GM18499 (cell line): ENCODE measurements around the gene LRRC7.
"Not testable (repeated sequence)": the region's sequence is repeated elsewhere in the genome, so short reads cannot be mapped to it uniquely, and the experiment has no call there.

ENCODE experiments used
- ATAC-seq: cut with Tn5 transposase; IDR thresholded peaks from one replicate; pipeline ENCODE4 v1.9.1; 2021; ENCODE audit warnings: moderate number of reproducible peaks; ENCODE audit not compliant: insufficient read depth, unreplicated experiment

Gene LRRC7

GRCh38 chr1:69688193-69688592 is 120.5 kb downstream of the LRRC7 start:
- no peak for ATAC-seq

GRCh38 chr1:69691179-69691578 is 123.5 kb downstream of the LRRC7 start:
- ATAC-seq, result no peak

GRCh38 chr1:69693921-69694675 is 126.4 kb downstream of the LRRC7 start:
- no peak for ATAC-seq

- no peak for ATAC-seq
These were observed 129.6 kb downstream of the LRRC7 start for GRCh38 chr1:69697340-69697739.

GRCh38 chr1:69700770-69701169 is 133.0 kb downstream of the LRRC7 start:
- ATAC-seq, result no peak

- no peak for ATAC-seq
These were observed 134.4 kb downstream of the LRRC7 start for GRCh38 chr1:69702085-69702484.

GRCh38 chr1:69706473-69706872 is 138.8 kb downstream of the LRRC7 start:
- no peak for ATAC-seq

- no peak for ATAC-seq
These were observed 139.4 kb downstream of the LRRC7 start for GRCh38 chr1:69707103-69707502.

- no peak for ATAC-seq
These were observed 142.9 kb downstream of the LRRC7 start for GRCh38 chr1:69710484-69711189.

GRCh38 chr1:69711190-69711930 is 143.6 kb downstream of the LRRC7 start:
- ATAC-seq, result no peak

GRCh38 chr1:69717834-69718233 is 150.1 kb downstream of the LRRC7 start:
- ATAC-seq, result not testable (repeated sequence)

GRCh38 chr1:69728206-69728605 is 160.5 kb downstream of the LRRC7 start:
- ATAC-seq, result no peak

GRCh38 chr1:69733061-69733460 is 165.3 kb downstream of the LRRC7 start:
- no peak for ATAC-seq

GRCh38 chr1:69737527-69738185 is 169.9 kb downstream of the LRRC7 start:
- no peak for ATAC-seq

GRCh38 chr1:69738458-69739250 is 170.9 kb downstream of the LRRC7 start:
- ATAC-seq, result no peak

GRCh38 chr1:69739251-69739605 is 171.5 kb downstream of the LRRC7 start:
- no peak for ATAC-seq

GRCh38 chr1:69743146-69743545 is 175.4 kb downstream of the LRRC7 start:
- no peak for ATAC-seq

GRCh38 chr1:69744381-69744780 is 176.7 kb downstream of the LRRC7 start:
- ATAC-seq, result no peak

- no peak for ATAC-seq
These were observed 179.5 kb downstream of the LRRC7 start for GRCh38 chr1:69747207-69747606.

- ATAC-seq, result no peak
These were observed 182.9 kb downstream of the LRRC7 start for GRCh38 chr1:69750638-69751037.
